Regular cardiac myocyte (primary cell): Measurements from ENCODE around the gene SH2D3A. TPM values are rescaled to one million over a fixed set of nuclear protein-coding genes. Genes with fewer than 3 reads are reported as not detected.

Experiments
- total RNA-seq: library from RNA; depleted of rRNA; stranded (reverse); fragments of >200 nt; gene quantifications from 2 replicates; pipeline ENCODE4 v1.2.3, GENCODE V29; 2014

SH2D3A gene
- under 0.01 TPM in 1 of 2 replicates, not detected in the other for total RNA-seq

DNA sequence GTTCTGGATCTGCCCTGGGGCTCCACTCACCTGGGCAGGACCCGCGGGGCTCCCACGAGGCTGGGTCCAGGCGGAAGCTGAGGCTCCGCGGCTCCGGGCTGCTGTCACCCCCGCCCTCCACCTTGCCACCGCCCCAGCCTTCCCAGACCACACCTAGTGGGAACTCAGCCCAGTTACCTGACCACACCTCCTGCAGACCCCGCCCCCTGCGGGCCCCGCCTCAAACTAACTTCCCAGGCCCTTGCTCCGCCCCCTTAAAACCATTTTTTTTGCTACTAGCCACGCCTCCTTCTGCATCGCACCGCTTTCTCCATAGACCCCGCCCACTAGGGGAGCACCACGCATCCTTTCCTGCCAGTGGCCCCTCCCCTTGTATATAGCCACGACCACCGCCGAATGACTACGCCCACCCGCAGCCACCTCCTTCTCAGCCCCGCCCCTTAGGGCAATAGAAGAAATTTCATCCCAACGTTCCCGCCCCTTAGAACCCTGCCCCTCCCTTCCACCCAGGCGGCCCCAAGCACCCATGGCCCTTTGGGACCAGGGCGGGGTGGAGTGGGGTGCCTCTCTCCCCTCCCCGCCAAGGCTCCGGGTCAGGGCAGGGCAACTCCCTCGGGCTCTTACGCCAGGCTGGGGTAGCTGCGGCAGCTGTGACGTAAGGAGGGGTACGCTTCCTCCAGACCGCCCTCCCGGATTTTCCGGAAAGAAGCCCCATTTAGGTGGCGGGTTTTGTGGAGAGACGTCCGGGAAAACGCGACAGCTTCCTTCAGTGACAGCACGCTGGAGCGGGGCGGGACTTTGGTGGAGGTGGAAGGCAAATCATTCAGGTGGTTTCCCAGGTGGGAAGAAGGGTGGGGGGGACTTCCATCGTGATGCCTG lies at the start of gene SH2D3A:
SH2D3A (minus strand) TSS at position 79 of the 879 bp plus-strand sequence. CDS start 3,687 bp downstream, outside the sequence.

DNA sequence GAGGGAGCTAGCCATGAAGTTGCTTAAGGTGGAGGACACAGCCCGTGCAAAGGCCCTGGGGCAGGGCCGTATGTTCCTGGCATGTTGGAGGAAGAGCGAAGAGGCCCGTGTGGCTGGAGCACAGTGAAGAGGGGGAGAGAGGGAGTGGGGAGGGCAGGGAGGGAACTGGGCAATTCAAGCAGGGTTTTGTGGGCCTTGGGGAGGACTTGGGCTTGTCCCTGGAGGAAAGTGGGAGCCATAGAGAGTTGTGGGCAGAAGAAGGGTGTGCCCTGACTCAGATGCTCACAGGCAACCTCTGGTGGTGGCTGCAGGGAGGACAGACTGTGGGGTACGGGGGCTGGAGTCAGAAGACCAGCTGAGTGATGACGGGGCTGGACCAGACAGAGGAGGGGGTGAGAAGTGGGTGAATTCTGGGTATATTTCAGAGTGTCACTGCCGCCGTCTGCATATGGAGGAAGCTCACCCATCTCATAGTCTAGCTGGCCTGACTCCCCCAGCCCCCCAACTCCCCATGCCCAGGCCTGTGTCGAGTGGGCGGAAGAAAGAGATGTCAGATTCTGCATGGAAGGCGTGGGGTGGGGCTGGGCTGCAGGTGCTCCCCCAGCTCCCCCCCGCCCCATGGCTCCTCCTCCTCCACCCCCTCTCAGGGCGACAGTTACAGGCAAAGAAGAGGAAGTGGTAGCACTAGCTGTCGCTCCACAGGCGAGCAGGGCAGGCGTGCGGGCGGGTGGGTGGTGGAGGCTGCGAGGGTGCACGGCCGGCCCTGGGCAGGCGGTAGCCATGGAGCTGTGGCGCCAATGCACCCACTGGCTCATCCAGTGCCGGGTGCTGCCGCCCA lies 5.0 kb upstream of the SH2D3A start, which contains the start of gene VAV1:
VAV1 (plus strand) TSS at position 681 of the 838 bp plus-strand sequence; CDS start at position 781, 100 bp downstream.

DNA sequence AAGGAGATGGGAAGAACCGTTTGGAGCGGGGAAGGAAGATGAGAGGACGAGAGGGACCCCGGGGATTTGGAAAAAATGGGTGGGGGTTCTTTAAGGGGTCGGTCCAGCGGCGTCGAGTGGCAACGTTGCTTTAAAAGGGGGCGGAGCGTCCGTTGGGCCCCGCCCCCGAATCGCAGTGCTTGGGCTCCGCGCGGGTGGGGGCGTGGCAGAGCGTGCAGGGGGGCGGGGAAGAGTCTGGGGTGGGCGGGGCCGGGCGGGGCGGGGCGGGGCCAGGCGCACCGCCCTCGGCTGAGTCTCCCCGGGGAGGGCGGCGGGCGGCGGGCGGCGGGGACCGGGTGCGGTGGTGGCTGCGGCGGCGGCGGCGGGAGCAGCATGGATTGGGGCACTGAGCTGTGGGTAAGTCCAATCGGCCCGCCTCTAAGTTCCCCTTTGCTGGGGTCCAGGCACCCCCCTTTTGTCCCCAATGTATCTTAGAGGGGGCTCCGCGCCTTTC lies 27.8 kb downstream of the SH2D3A start, which contains the start of gene TRIP10:
TRIP10 (plus strand) TSS at position 291 of the 493 bp plus-strand sequence; CDS start at position 373, 82 bp downstream.

DNA sequence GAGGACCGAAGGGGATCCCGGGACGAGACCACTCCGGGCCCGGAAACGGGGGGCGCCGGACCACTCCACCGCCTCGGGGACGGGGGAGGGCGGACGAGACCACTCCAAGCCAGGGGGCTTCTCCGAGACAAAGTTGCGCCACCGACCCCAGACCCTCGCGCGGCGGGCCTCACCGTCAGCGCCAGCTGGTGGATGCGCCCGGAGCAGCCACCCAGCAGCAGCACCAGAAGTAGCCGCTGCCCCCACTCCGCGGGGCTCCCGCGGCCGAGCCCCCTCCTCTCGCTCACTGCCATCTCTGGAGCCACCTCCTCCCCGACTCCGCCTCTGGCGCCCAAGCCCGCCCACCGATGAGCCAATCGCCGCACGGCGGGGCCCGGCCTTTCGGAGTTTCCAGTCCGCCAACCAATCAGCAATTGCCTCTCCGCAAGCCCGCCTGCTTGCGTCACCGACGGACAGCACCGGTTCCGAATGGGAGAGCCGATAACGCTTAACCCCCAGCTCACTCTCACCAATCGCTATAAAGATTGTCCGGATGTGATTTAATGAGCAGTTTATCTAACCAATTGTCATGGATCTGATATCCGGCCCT lies 29.9 kb downstream of the SH2D3A start, which contains the start of gene GPR108:
GPR108 (minus strand) TSS at position 297 of the 589 bp plus-strand sequence; CDS start at position 293, 4 bp downstream.

DNA sequence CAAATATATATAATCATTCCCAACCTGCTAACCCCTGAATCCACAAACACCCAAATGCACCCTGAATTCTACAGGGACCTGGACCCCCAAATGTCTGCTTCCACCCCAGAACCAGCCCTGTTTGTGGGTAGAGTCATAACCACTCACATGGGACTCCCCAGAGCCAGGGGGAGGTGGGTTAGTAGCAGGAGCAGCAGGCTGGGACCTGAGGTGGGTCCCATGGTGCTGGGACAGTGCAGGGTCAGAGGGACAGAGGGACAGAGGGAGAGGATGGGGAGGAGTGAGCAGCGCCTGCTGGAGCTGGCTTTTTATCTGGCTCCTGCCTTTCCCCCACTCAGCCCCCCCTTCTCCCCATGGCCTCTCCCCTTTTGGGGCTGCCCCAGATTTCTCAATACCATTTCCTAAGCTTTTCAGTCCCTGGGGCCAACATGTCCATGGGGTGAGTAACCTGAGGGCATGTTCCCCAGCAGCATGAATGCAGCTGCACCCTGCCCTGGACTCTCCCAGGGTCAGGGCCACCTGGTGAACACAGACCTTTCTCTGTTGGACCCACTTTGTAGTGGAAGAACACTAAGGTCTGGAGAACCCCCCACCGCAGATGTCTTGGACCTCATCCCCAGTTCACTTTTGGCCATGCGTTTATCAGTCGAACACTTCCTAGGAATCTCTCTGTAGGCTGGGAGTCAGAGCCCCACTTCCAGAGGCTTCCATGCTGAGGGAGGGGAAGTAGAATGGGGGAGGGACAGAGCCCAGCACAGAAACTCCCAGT lies 46.7 kb downstream of the SH2D3A start, which contains the start of gene C3:
C3 (minus strand) TSS at position 282 of the 769 bp plus-strand sequence; CDS start at position 221, 61 bp downstream.

Other genes with a start within 250 kb of the SH2D3A start
- gene TNFSF9, start 236.4 kb downstream of the SH2D3A start, total RNA-seq = 0.19 and 1.1 TPM in 2 replicates
- gene CD70, start 176.3 kb downstream of the SH2D3A start, total RNA-seq = not detected in 2 replicates
- under 0.01 and 0.56 TPM in 2 replicates for gene TNFSF14, start 97.3 kb downstream of the SH2D3A start, total RNA-seq
- 16.5 and 105 TPM in 2 replicates for gene C3, start 46.8 kb downstream of the SH2D3A start, total RNA-seq
- gene GPR108, start 29.9 kb downstream of the SH2D3A start, total RNA-seq = 30.7 and 56.4 TPM in 2 replicates
- gene TRIP10, start 27.8 kb downstream of the SH2D3A start, total RNA-seq = 38.1 and 46.0 TPM in 2 replicates
- gene VAV1, start 5.3 kb upstream of the SH2D3A start, total RNA-seq = under 0.01 TPM in 1 of 2 replicates, not detected in the other
- not detected in 2 replicates for gene ADGRE1, start 120.1 kb upstream of the SH2D3A start, total RNA-seq